ENCODE data around the gene MROH7. TPM values are rescaled to one million over a fixed set of nuclear protein-coding genes. Genes with fewer than 3 reads are reported as not detected.

MROH7 gene
- total RNA-seq, 4 donors from 2014 or later, result 0.42 to 1.3 (median 0.89) TPM

DNA sequence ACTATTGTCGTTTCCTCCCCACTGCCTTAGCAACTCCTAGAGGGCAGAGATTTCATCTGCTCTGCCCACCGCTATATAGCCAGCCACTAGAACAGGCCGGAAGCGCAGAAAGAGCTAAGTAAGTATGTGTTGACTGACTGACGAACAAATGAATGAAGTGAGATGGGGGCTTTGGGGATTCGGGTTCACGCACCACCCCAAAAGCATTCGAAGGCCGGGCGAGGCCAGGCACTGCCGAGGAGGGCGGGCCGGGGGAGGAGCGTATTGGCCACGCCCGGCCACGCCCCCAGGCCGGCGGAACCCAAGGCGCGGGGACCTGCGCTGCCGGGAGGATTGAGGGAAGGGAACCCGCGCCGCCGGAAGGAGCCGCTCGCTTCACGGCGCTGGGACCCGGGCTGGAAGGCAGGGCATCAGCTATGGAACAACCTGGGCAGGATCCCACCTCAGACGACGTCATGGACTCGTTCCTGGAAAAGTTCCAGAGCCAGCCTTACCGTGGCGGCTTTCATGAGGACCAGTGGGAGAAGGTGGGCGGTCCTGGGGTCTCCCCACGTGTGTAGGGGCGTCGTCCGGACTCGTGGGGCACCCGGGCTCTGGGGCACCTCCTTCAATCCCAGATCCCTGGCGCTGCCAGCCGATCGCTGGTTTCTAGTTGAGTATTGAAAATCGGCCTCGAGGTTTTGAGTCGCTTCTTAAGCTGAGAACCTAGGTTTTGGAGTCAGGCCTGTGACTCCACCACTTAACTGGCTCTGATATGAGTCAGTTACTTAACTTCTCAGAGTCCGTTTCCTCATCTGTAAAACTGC is 74.1 kb downstream of the MROH7 start, which contains the start of gene TTC4:
Gene TTC4 (plus strand): TSS at position 369 of the 806 bp plus-strand sequence. CDS start 48 bp downstream, at position 417.
- Histone ChIP-seq H3K27me3 (no peaks in the 10 kb centered on the region), H3K36me3 (peaks cover 2 to 15% of the 10 kb centered on the region in 2 donors), H3K4me3 (peak within 1 kb of the TSS; percentile 91 to 98 (median 97)), H3K4me1 (peaks cover 12 to 15% of the 10 kb centered on the region in 2 donors), H3K9me3 (no peaks in the 10 kb centered on the region), H3K27ac (peak within 1 kb of the TSS; percentile 88 to 94 (median 90))
- DNase-seq (peak; percentile 59 to 72), ATAC-seq (peak; percentile 92 to 95)
- intact Hi-C loops (cut with DNase I; ENCODE audit: low total_unique reads), result loop anchor here (1.0 to 5.0 kb wide), 4 partner anchors 49 to 828 kb away; partner anchors contain the start of genes ACOT11, IFT25, LRRC42 and PARS2
- in situ Hi-C loops (cut with MboI; ENCODE audit: low sequenced_read_pairs in 4 of 4), result no loop called here
- TF ChIP-seq, protein P1, sequence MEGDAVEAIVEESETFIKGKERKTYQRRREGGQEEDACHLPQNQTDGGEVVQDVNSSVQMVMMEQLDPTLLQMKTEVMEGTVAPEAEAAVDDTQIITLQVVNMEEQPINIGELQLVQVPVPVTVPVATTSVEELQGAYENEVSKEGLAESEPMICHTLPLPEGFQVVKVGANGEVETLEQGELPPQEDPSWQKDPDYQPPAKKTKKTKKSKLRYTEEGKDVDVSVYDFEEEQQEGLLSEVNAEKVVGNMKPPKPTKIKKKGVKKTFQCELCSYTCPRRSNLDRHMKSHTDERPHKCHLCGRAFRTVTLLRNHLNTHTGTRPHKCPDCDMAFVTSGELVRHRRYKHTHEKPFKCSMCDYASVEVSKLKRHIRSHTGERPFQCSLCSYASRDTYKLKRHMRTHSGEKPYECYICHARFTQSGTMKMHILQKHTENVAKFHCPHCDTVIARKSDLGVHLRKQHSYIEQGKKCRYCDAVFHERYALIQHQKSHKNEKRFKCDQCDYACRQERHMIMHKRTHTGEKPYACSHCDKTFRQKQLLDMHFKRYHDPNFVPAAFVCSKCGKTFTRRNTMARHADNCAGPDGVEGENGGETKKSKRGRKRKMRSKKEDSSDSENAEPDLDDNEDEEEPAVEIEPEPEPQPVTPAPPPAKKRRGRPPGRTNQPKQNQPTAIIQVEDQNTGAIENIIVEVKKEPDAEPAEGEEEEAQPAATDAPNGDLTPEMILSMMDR (IDR thresholded peaks at IDR 0.05 in 4 of 5, conservative IDR thresholded peaks at IDR 0.05 in 1 of 5), result no peak
- TF ChIP-seq POLR2A (IDR thresholded peaks at IDR 0.05), result peak; percentile 77 to 79

DNA sequence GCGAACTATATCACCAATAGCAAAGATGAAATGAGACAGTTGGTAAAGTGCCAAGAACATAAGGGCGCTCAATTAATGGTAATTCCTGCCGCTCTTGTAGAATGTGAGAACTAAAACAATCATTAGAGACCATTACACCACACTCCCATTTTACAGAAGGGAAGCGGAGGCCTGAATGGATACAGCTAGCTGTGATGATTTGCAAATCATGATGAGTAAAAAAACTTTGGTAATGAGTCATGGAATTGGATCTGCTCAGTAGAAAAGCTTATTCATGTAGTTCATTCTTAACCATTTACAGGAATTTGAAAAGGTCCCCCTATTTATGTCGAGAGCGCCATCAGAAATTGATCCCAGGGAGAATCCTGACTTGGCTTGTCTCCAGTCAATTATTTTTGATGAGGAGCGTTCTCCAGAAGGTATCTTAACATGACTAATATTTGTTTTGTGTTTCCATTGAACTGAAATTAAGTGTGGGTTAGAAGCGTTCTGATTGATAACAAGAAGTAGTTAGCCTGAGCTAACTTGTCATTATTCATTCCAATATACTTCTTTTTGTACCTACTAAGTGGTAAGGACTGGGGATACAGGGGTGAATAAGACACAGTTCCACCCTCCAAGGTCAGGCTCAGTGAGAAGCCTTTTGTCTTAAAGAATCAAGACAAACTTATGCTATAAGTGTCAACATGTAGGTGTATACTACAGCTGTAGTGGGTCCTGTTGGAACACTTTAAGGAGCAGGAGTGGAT is 74.9 kb downstream of the MROH7 start:
- no peak for DNase-seq
- Histone ChIP-seq H3K36me3 (peaks cover 2 to 23% of the 10 kb centered on the region in 2 donors), H3K9me3 (no peaks in the 10 kb centered on the region), H3K4me1 (peaks cover 12 to 15% of the 10 kb centered on the region in 2 donors), H3K4me3 (peak overlapping the region; percentile 91 to 98 (median 97)), H3K27ac (peak overlapping the region; percentile 88 to 94 (median 90)), H3K27me3 (no peaks in the 10 kb centered on the region)
- no peak for TF ChIP-seq POLR2A (IDR thresholded peaks at IDR 0.05)
- TF ChIP-seq, protein P1 (IDR thresholded peaks at IDR 0.05 in 4 of 5, conservative IDR thresholded peaks at IDR 0.05 in 1 of 5), result no peak
- ATAC-seq, result peak in 1 of 2 donors; percentile 13
- intact Hi-C loops (cut with DNase I; ENCODE audit: low total_unique reads), result loop anchor here (5.0 kb wide), 3 partner anchors 169 to 829 kb away; partner anchors contain the start of genes ACOT11, IFT25, LRRC42 and YIPF1
- in situ Hi-C loops (cut with MboI; ENCODE audit: low sequenced_read_pairs in 4 of 4), result no loop called here

DNA sequence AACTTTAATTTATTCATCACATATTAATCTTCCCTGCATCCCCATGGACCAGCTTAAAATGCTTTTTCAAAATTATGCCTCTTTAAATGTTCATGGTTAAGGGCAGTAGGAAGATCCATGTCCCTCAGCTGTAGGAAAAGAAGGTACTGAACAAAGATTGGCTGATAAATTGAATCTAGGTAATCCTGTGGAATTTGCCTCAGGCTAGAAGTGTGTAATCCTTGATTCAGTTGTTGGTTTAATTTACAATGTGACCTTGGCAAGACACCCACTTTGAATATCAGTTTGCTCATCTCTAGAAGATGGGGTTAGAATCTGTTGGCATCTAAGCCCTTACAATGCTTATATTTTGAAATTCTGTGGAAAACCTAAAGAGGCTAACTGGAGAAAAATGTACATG is 80.1 kb downstream of the MROH7 start:
- TF ChIP-seq POLR2A (IDR thresholded peaks at IDR 0.05), result no peak
- TF ChIP-seq, protein P1 (IDR thresholded peaks at IDR 0.05 in 4 of 5, conservative IDR thresholded peaks at IDR 0.05 in 1 of 5), result no peak
- DNase-seq, result no peak

DNA sequence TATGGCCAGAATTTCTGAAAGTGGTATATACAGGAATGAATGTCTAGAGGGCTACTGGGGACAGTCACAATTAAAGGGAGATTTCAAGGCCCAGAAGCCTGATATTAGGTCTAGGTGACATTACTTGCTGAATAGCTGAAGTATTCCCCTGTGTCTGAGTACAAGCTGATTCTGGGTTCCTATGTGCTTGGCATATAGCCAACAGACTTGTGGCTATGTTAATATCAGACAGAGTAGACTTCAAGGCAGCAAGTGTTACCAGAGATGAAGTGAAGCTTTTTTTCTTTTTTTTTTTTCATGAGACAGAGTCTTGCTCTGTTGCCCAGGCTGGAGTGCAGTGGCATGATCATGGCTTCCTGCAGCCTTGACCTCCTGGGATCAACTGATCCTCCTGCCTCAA is 82.4 kb downstream of the MROH7 start:
- no peak overlapping the region for H3K4me3 ChIP-seq
- H3K27ac ChIP-seq, result no peak overlapping the region
- DNase-seq (no peak), ATAC-seq (no peak)
- H3K4me1 ChIP-seq, result no peaks in the 10 kb centered on the region
- H3K9me3 ChIP-seq, result no peaks in the 10 kb centered on the region
- in situ Hi-C loops (cut with MboI; ENCODE audit: low sequenced_read_pairs in 4 of 4) (no loop called here), intact Hi-C loops (cut with DNase I; ENCODE audit: low total_unique reads) (no loop called here)
- no peaks in the 10 kb centered on the region for H3K27me3 ChIP-seq
- TF ChIP-seq, protein P1 (IDR thresholded peaks at IDR 0.05 in 4 of 5, conservative IDR thresholded peaks at IDR 0.05 in 1 of 5), result no peak
- no peak for TF ChIP-seq POLR2A (IDR thresholded peaks at IDR 0.05)
- H3K36me3 ChIP-seq, result peaks cover 7 to 92% of the 10 kb centered on the region in 2 donors

More for the DNA sequence above, 80.1 kb downstream of the MROH7 start:
- peaks cover 7 to 75% of the 10 kb centered on the region in 2 donors for H3K36me3 ChIP-seq
- no peaks in the 10 kb centered on the region for H3K9me3 ChIP-seq
- no peaks in the 10 kb centered on the region for H3K27me3 ChIP-seq
- H3K4me1 ChIP-seq, result peaks cover 2 to 3% of the 10 kb centered on the region in 2 donors
- H3K4me3 ChIP-seq, result no peak overlapping the region
- H3K27ac ChIP-seq, result no peak overlapping the region
- intact Hi-C loops (cut with DNase I; ENCODE audit: low total_unique reads) (no loop called here), in situ Hi-C loops (cut with MboI; ENCODE audit: low sequenced_read_pairs in 4 of 4) (no loop called here)
- ATAC-seq, result no peak

All from gastrocnemius medialis (tissue), 4 donors.